HG03139 (cell line): ENCODE measurements around the gene IRF9.
"Not testable (repeated sequence)": the region's sequence is repeated elsewhere in the genome, so short reads cannot be mapped to it uniquely, and the experiment has no call there.

Experiments
- ATAC-seq: cut with Tn5 transposase; IDR thresholded peaks from one replicate; pipeline ENCODE4 v1.9.1; 2021; ENCODE audit not compliant: unreplicated experiment

Gene IRF9

GRCh38 chr14:24190416-24190815 lies 29.4 kb downstream of the IRF9 start:
- no peak for ATAC-seq

DNA sequence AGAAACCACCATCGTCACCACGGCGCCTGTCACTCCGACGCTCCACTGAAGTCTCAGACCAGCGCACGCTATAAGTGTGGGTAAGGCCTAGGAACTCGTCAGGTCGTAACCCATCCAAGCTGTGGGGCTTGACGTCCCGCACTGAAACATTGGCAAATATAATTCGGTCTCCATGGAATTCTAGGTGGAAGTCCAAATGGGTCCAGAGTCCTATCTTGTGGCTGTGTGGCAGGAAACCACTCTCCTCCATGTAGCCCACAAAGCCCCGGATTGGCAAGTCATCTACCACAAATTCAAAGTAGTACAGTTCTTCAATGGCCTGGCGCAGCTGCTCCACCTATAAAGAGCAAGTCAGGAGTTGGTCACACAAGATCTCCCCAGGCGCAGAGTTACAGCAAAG lies 31.9 kb downstream of the IRF9 start:
- no peak for ATAC-seq

GRCh38 chr14:24194186-24194872 lies 33.3 kb downstream of the IRF9 start:
- no peak for ATAC-seq

GRCh38 chr14:24194873-24195185 lies 33.8 kb downstream of the IRF9 start:
- no peak for ATAC-seq

DNA sequence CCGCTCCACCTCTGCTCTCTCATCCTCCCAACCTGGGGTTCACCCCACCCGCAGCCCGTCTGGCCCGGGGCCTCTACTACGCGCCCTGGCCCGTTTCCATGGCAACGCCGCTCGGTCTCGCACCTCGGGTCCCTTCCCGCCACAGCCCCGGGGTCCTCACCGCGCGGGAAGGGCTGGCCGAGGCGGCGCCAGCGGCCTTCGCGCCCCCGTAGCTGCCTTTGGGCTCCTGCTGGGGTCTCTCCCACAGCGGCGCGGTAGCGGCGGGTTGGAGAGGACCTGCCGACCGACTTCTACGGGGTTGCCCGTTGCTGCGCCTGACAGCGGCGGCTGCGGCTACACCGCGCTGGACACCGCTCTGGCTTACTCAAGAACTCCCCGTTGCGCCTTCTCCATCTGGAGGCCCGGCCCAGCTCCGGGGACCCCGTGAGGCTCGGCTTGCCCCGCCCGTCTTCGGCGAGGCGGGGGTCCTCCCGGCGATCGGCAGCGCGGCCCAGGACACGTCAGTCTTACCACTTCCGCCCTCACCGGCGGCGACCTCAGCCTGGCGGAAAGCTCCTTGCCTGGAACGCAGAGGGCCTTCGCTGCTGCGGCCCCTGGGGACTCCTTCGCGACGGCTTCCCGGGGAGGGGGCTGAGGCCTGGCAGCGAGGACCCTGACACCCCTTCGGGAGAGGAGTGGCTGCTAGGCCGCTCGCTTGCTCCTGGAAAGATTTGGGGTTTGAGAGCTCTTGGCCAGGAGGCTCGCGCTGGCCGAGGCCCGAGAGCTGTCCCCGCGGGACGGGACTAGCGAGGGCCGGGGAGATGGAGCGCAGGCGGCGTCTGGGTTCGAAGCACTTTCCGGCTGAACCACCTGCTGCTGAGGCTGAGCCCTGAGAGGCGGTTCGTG lies 34.4 kb downstream of the IRF9 start, which contains the start of gene TM9SF1:
Gene TM9SF1, minus strand, starts transcription at position 256 of the 885 bp plus-strand sequence. CDS start 422 bp downstream, outside the sequence.
- ATAC-seq: peak; percentile 78

- ATAC-seq: peak; percentile 10
Observed at GRCh38 chr14:24196071-24197055, 35.3 kb downstream of the IRF9 start.

DNA sequence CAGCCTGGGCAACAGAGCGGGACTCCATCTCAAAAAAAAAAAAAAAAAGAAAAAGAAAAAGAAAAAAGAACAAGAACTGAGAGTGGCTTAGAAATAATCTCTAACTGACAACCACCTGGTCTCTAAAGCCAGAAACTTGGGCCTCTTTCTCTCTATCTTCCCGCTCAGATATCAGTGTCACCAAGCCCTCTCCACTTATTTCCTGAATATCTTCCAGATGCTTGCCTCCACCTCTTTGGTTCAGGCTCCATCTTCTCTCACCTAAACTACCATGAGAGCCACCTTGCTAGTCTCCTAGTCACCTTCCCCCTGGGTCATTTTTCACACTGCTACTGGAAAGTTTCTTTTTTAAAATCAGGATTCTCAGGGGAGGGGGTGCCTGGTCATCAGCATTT lies 36.0 kb downstream of the IRF9 start:
- no peak for ATAC-seq

GRCh38 chr14:24198814-24199524 lies 37.9 kb downstream of the IRF9 start:
- ATAC-seq: no peak

DNA sequence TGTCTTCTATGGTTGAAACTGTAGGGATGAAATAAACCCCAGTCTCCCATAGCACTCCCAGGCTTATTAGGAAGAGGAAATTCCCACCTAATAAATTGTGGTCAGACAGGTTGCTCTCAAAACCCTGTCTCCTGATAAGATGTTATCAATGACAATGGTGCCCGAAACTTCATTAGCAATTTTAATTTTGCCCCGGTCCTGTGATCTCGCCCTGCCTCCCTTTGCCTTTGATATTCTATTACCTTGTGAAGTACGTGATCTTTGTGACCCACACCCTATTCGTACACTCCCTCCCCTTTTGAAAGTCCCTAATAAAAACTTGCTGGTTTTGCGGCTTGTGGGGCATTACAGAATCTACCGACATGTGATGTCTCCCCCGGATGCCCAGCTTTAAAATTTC lies 41.5 kb downstream of the IRF9 start:
- not testable (repeated sequence) for ATAC-seq

DNA sequence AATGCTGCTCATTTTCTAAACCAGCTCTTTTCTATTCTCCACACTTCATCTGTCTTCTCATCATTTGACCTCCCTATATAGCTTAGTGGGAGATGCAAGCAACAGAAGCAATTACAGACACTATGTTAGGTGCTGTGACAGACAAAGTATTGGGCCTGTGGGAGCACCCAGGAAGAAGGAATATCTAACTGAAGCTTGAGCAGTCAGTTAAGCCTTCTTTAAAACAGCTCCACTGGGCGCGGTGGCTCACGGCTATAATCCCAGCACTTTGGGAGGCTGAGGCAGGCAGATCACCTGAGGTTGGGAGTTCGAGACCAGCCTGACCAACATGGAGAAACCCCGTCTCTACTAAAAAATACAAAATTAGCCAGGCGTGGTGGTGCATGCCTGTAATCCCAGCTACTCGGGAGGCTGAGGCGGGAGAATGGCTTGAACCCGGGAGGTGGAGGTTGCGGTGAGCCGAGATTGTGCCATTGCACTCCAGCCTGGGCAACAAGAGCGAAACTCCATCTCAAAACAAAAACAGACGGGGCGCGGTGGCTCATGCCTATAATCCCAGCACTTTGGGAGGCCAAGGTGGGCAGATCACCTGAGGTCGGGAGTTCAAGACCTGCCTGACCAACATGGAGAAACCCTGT lies 42.3 kb downstream of the IRF9 start:
- ATAC-seq: not testable (repeated sequence)

GRCh38 chr14:24204163-24205146 lies 43.4 kb downstream of the IRF9 start:
- ATAC-seq: no peak

DNA sequence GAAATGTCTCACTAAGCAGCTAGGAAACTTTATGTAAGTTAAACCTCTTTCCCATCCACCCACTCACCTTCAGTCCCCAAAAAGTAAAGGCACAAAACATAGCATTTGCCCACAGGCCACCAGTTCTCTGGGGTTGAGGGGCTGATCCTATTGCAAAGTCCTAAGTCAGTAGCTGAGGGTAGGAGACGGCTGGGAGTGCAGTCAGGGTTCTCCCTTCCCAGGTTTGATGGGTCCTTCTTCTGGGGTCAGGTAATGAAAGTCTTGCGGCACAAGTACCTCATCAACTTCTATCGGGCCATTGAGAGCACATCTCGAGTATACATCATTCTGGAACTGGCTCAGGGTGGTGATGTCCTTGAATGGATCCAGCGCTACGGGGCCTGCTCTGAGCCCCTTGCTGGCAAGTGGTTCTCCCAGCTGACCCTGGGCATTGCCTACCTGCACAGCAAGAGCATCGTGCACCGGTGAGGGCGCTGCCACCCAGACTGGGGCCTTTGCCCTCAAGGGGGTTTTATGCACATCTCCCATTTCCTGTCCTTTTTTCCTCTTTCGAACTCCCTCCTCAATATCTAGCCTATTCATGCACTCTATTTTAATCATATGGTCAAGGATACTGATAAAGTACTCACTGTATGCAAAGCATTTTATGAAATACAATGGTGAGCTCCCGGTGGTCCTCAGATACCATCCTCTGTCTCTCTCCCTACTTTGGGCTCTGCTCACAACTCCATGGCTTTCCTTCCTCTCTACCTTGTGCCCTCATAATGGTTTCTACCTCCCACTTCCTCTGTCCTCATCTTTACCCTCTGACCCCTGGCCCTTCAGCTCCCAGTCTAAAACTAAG lies 45.4 kb downstream of the IRF9 start:
- no peak for ATAC-seq

- ATAC-seq: no peak
Observed at GRCh38 chr14:24207104-24207551, 46.1 kb downstream of the IRF9 start.

GRCh38 chr14:24207625-24208024 lies 46.6 kb downstream of the IRF9 start:
- ATAC-seq: no peak

GRCh38 chr14:24211311-24211710 lies 50.2 kb downstream of the IRF9 start:
- ATAC-seq: no peak

DNA sequence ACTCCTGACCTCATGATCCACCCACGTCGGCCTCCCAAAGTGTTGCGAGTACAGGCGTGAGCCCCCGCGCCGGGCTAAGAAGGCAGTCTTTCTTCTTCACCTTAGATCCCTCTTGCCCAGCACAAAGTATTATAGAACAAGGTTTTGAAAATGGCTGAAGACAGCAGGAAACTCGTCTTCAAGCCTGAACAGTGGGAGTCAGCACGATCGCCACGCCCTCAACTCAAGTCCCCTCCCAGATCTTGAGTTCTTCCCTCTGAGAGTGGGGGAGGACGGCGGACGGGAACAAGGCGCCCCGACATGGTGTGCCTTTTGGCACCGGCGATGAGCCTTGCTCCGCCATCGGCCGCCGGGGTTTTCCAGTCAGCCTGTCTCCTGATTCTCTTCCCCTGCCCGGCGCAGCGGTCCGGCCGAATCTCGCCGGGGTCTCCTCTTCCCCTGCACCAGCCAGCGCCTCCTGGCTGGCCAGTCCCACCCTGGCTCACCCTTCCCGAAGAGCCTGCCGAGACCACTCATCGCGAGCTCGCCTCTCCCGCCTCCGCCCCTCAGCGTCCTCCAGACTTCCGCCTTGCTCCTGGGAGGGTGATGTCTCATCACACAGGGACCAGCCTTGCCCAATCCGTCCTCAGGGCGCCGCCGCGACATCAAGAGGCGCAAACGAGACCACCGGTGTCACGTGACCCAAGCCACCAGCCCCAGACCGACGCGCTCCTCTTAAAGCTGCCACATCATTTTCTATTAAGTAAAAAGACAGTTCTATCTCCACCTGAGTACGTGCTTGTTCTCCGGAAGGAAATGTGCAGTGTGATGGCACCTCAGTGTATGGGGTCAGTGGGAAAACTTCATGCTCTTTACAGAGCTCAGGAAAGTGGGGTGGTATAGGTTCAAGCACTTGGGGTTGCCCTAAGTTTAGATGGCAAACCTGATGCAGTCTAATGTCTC lies 52.1 kb downstream of the IRF9 start, which contains the start of gene CHMP4A:
Gene CHMP4A, minus strand, starts transcription at position 565 of the 942 bp plus-strand sequence. Its CDS starts 49 bp downstream, at position 516.
- ATAC-seq: peak; percentile 68
